OCI-LY3 (cell line): ENCODE data around the gene BPIFB3.
"Not testable (repeated sequence)": the region's sequence is repeated elsewhere in the genome, so short reads cannot be mapped to it uniquely, and the experiment has no call there.

ENCODE experiments used
- CTCF ChIP-seq: fragments of 200-600, 300-600 bp; sonication (generic); IDR thresholded peaks from 2 replicates; pipeline ENCODE4 v1.5.1; 2014; ENCODE audit warnings: antibody characterized with exemption, low read length, low read depth
- EZH2phosphoT487 ChIP-seq: fragments of 200-600 bp; shearing (Covaris generic); IDR thresholded peaks from 2 replicates; pipeline ENCODE4 v1.6.1; 2018; ENCODE audit warnings: antibody characterized with exemption, mixed run types, low read depth

GRCh38 chr20:33045129-33045721, 8.5 kb upstream of the BPIFB3 start:
- TF ChIP-seq CTCF, EZH2phosphoT487: not testable (repeated sequence)
